HG03342 (cell line): Measurements from ENCODE around the gene TCEA2.
"Not testable (repeated sequence)": the region's sequence is repeated elsewhere in the genome, so short reads cannot be mapped to it uniquely, and the experiment has no call there.

ENCODE experiments used
- ATAC-seq: cut with Tn5 transposase; IDR thresholded peaks from one replicate; pipeline ENCODE4 v1.9.1; 2021; ENCODE audit warnings: mild to moderate bottlenecking, moderate library complexity; ENCODE audit not compliant: unreplicated experiment

TCEA2 gene

GRCh38 chr20:64106435-64106961, 43.5 kb downstream of the TCEA2 start:
- ATAC-seq, result no peak

- ATAC-seq, result no peak
Measured at GRCh38 chr20:64106981-64107735, 44.2 kb downstream of the TCEA2 start, which contains the start of gene NPBWR2. Gene NPBWR2 (minus strand): TSS chr20:64107565. CDS start chr20:64106831, 734 bp downstream.

GRCh38 chr20:64107736-64108457, 44.9 kb downstream of the TCEA2 start:
- ATAC-seq, result no peak

- no peak for ATAC-seq
Measured at GRCh38 chr20:64108731-64109681, 46.0 kb downstream of the TCEA2 start.

GRCh38 chr20:64109831-64110391, 46.9 kb downstream of the TCEA2 start:
- no peak for ATAC-seq

GRCh38 chr20:64110411-64111068, 47.5 kb downstream of the TCEA2 start:
- no peak for ATAC-seq

GRCh38 chr20:64111841-64112641, 49.0 kb downstream of the TCEA2 start:
- no peak for ATAC-seq

GRCh38 chr20:64112691-64113443, 49.9 kb downstream of the TCEA2 start:
- ATAC-seq, result no peak

GRCh38 chr20:64113444-64113775, 50.4 kb downstream of the TCEA2 start:
- no peak for ATAC-seq

GRCh38 chr20:64113796-64114355, 50.9 kb downstream of the TCEA2 start:
- no peak for ATAC-seq

GRCh38 chr20:64114356-64114971, 51.5 kb downstream of the TCEA2 start:
- no peak for ATAC-seq

- no peak for ATAC-seq
Measured at GRCh38 chr20:64115171-64115911, 52.3 kb downstream of the TCEA2 start.

GRCh38 chr20:64116016-64116415, 53.0 kb downstream of the TCEA2 start:
- no peak for ATAC-seq

- ATAC-seq, result no peak
Measured at GRCh38 chr20:64116541-64117431, 53.8 kb downstream of the TCEA2 start.

- ATAC-seq, result not testable (repeated sequence)
Measured at GRCh38 chr20:64117432-64117777, 54.4 kb downstream of the TCEA2 start.

GRCh38 chr20:64119301-64119680, 56.3 kb downstream of the TCEA2 start:
- ATAC-seq, result no peak
